ENCODE results near the gene RXRG. TPM values are rescaled to one million over a fixed set of nuclear protein-coding genes. Genes with fewer than 3 reads are reported as not detected.

RXRG gene
- total RNA-seq, 1 experiment from 2014 or later: not detected

DNA sequence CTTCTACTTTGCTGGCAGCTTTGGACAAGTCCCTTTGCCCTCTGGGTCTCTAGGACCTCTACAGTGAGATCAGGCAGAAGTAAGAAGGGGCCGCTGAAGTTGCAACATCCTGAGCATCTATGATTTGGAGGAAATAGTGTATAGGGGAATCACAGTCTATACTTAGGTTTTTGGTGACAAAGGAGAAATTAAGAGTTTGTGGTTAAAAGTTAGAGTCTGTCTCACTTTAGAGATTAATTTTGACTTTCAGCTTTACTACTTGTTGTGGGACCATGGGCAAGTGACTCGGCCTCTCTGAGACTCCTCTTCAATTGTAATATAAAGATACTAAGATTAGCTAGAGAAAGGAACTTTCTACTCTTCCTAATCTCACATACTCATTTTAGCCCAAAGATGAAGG is 55.3 kb downstream of the RXRG start:
- H3K27me3 ChIP-seq (ENCODE audit: low read length): peaks cover 45% of the 10 kb centered on the region
- intact Hi-C loops (cut with micrococcal nuclease): loop anchor here (10.0 kb wide), 1 partner anchor 525 kb away; no protein-coding TSS in a partner anchor
- TF ChIP-seq EZH2phosphoT487 (IDR thresholded peaks at IDR 0.05; ENCODE audit: borderline replicate concordance, low read length): no peak
- TF ChIP-seq EZH2 (IDR thresholded peaks at IDR 0.05; ENCODE audit: low read length, unreplicated experiment): no peak
- TF ChIP-seq, protein P1, sequence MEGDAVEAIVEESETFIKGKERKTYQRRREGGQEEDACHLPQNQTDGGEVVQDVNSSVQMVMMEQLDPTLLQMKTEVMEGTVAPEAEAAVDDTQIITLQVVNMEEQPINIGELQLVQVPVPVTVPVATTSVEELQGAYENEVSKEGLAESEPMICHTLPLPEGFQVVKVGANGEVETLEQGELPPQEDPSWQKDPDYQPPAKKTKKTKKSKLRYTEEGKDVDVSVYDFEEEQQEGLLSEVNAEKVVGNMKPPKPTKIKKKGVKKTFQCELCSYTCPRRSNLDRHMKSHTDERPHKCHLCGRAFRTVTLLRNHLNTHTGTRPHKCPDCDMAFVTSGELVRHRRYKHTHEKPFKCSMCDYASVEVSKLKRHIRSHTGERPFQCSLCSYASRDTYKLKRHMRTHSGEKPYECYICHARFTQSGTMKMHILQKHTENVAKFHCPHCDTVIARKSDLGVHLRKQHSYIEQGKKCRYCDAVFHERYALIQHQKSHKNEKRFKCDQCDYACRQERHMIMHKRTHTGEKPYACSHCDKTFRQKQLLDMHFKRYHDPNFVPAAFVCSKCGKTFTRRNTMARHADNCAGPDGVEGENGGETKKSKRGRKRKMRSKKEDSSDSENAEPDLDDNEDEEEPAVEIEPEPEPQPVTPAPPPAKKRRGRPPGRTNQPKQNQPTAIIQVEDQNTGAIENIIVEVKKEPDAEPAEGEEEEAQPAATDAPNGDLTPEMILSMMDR (conservative IDR thresholded peaks at IDR 0.05; ENCODE audit: low read depth, low read length): no peak
- ChIA-PET CTCF (no interaction called here), POLR2A (ENCODE audit: unreplicated experiment) (no interaction called here)
- peaks cover 8% of the 10 kb centered on the region for H3K4me1 ChIP-seq (ENCODE audit: insufficient read depth, low read length)
- DNase-seq (no peak), ATAC-seq (no peak)
- no peaks in the 10 kb centered on the region for H3F3A ChIP-seq (ENCODE audit: low read length, unreplicated experiment)
- H3K79me2 ChIP-seq (ENCODE audit: low read length): no peaks in the 10 kb centered on the region
- no peak overlapping the region for H3K4me3 ChIP-seq (ENCODE audit: low read length)
- H2AFZ ChIP-seq (ENCODE audit: low read length): no peak overlapping the region
- no peaks in the 10 kb centered on the region for H3K9me2 ChIP-seq (replicated peaks; ENCODE audit: low read length)
- no peak overlapping the region for H3K4me2 ChIP-seq (ENCODE audit: low read length)
- H3K9ac ChIP-seq (ENCODE audit: low read length): no peak overlapping the region
- H3K9me3 ChIP-seq (ENCODE audit: low read length): no peaks in the 10 kb centered on the region
- no TSS peak for BruUV-seq (replicated peaks)
- no peak overlapping the region for H3K27ac ChIP-seq (ENCODE audit: low read length)
- H4K20me1 ChIP-seq (ENCODE audit: low read length): no peaks in the 10 kb centered on the region
- H3K36me3 ChIP-seq (ENCODE audit: low read depth, low read length): no peaks in the 10 kb centered on the region

DNA sequence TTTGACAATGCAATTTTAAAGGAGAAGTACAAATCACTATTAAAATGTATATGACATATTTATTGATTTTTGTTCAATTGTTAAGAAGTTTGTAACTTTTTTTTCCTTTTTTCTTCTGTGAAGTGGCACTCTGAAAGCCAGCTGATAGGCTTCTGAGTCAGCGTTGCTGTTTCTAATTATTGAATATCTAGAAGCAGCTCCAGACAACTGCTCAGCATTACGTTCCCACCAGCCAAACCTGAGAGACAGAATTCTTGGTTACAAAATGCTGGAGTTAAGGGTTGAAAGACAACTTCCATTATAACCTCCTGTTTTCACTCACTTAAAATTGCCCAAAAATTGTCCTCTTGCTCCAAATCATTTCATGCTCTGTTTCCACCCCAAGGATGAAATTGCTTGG is 57.0 kb downstream of the RXRG start:
- Histone ChIP-seq H3K9me2 (replicated peaks; ENCODE audit: low read length) (no peaks in the 10 kb centered on the region), H3K27me3 (ENCODE audit: low read length) (peaks cover 45% of the 10 kb centered on the region), H3F3A (ENCODE audit: low read length, unreplicated experiment) (no peaks in the 10 kb centered on the region), H3K9ac (ENCODE audit: low read length) (no peak overlapping the region), H3K4me1 (ENCODE audit: insufficient read depth, low read length) (peaks cover 6% of the 10 kb centered on the region), H3K4me3 (ENCODE audit: low read length) (no peak overlapping the region), H3K4me2 (ENCODE audit: low read length) (no peak overlapping the region), H3K36me3 (ENCODE audit: low read depth, low read length) (no peaks in the 10 kb centered on the region), H4K20me1 (ENCODE audit: low read length) (no peaks in the 10 kb centered on the region), H3K27ac (ENCODE audit: low read length) (no peak overlapping the region), H2AFZ (ENCODE audit: low read length) (no peak overlapping the region), H3K79me2 (ENCODE audit: low read length) (no peaks in the 10 kb centered on the region), H3K9me3 (ENCODE audit: low read length) (no peaks in the 10 kb centered on the region)
- intact Hi-C loops (cut with micrococcal nuclease): no loop called here
- TF ChIP-seq EZH2phosphoT487 (IDR thresholded peaks at IDR 0.05; ENCODE audit: borderline replicate concordance, low read length) (no peak), EZH2 (IDR thresholded peaks at IDR 0.05; ENCODE audit: low read length, unreplicated experiment) (no peak)
- TF ChIP-seq, protein P1 (conservative IDR thresholded peaks at IDR 0.05; ENCODE audit: low read depth, low read length): no peak
- CTCF ChIA-PET: no interaction called here
- POLR2A ChIA-PET (ENCODE audit: unreplicated experiment): no interaction called here
- no peak for ATAC-seq
- BruUV-seq (replicated peaks): no TSS peak
- no peak for DNase-seq

DNA sequence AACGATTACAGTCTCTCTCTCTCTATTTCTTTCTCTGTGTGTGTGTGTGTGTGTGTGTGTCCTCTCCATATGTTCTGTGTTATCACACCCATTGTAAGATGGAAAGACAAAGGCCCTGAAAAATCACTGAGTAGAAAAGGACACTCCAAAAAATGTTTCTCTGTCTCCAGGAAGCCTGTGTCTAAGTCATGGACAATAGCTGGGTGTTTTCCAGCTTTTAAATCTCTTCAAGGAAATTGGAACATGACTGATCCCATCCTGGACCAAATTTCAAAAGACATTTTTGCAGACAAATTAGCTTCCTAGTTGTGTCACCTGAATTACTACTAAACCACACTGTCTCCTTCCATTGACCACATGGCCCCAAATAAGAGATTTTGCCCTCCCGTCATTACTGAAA is 57.4 kb downstream of the RXRG start:
- no peak for TF ChIP-seq EZH2 (IDR thresholded peaks at IDR 0.05; ENCODE audit: low read length, unreplicated experiment)
- TF ChIP-seq, protein P1 (conservative IDR thresholded peaks at IDR 0.05; ENCODE audit: low read depth, low read length): no peak
- TF ChIP-seq EZH2phosphoT487 (IDR thresholded peaks at IDR 0.05; ENCODE audit: borderline replicate concordance, low read length): no peak
- POLR2A ChIA-PET (ENCODE audit: unreplicated experiment): no interaction called here
- no peak for DNase-seq
- no peaks in the 10 kb centered on the region for H3K9me2 ChIP-seq (replicated peaks; ENCODE audit: low read length)
- H4K20me1 ChIP-seq (ENCODE audit: low read length): no peaks in the 10 kb centered on the region
- no peaks in the 10 kb centered on the region for H3K9me3 ChIP-seq (ENCODE audit: low read length)
- H3F3A ChIP-seq (ENCODE audit: low read length, unreplicated experiment): no peaks in the 10 kb centered on the region
- H3K27ac ChIP-seq (ENCODE audit: low read length): no peak overlapping the region
- no TSS peak for BruUV-seq (replicated peaks)
- no peaks in the 10 kb centered on the region for H3K79me2 ChIP-seq (ENCODE audit: low read length)
- no peak overlapping the region for H3K4me2 ChIP-seq (ENCODE audit: low read length)
- intact Hi-C loops (cut with micrococcal nuclease): no loop called here
- no peak overlapping the region for H3K9ac ChIP-seq (ENCODE audit: low read length)
- peaks cover 45% of the 10 kb centered on the region for H3K27me3 ChIP-seq (ENCODE audit: low read length)
- H3K36me3 ChIP-seq (ENCODE audit: low read depth, low read length): no peaks in the 10 kb centered on the region
- no peak for ATAC-seq
- CTCF ChIA-PET: interaction anchor here (0.5 kb wide), 1 partner anchor 205 kb away, joined by 3 read pairs; no protein-coding TSS in a partner anchor
- H3K4me3 ChIP-seq (ENCODE audit: low read length): no peak overlapping the region
- no peak overlapping the region for H2AFZ ChIP-seq (ENCODE audit: low read length)
- peaks cover 11% of the 10 kb centered on the region for H3K4me1 ChIP-seq (ENCODE audit: insufficient read depth, low read length)
